Measurements from ENCODE around the gene CYP3A4. TPM values are rescaled to one million over a fixed set of nuclear protein-coding genes. Genes with fewer than 3 reads are reported as not detected.

CYP3A4 gene
- total and polyA plus RNA-seq, 2 of the 13 experiments (the other 11 are each of a cell fraction or from before 2014, with no cell fraction given) = 0.11 to 0.24 TPM

GRCh38 chr7:99794585-99795502 lies 10.9 kb upstream of the CYP3A4 start (continued):
- TF ChIP-seq SNAI1 (CRISPR knock-in tag; IDR thresholded peaks at IDR 0.05; ENCODE audit: borderline replicate concordance) (no peak), ZNF644 (CRISPR knock-in tag; IDR thresholded peaks at IDR 0.05; ENCODE audit: low read depth) (peak; percentile 30; the same call in 1 of the 2 replicates), DMAP1 (CRISPR knock-in tag; IDR thresholded peaks at IDR 0.05) (peak; percentile 47; the same call in 1 of the 2 replicates), PHF8 (CRISPR knock-in tag; IDR thresholded peaks at IDR 0.05) (0 out of 2 replicates have a peak, but pooled peaks have one; percentile 23), ZNF761 (CRISPR knock-in tag; conservative IDR thresholded peaks at IDR 0.05) (no peak), HDAC2 (CRISPR knock-in tag; IDR thresholded peaks at IDR 0.05) (peak; percentile 43), MXD4 (CRISPR knock-in tag; IDR thresholded peaks at IDR 0.05) (peak; percentile 48; the same call in 1 of the 2 replicates), ZNF607 (CRISPR knock-in tag; IDR thresholded peaks at IDR 0.05; ENCODE audit: borderline replicate concordance) (no peak), ATF7-NPFF (CRISPR knock-in tag; IDR thresholded peaks at IDR 0.05; ENCODE audit: low read depth) (0 out of 2 replicates have a peak, but pooled peaks have one; percentile 22), ZNF670 (CRISPR knock-in tag; IDR thresholded peaks at IDR 0.05; ENCODE audit: borderline replicate concordance) (0 out of 2 replicates have a peak, but pooled peaks have one; percentile 56), RCOR2 (CRISPR knock-in tag; IDR thresholded peaks at IDR 0.05) (peak; percentile 25; the same call in 1 of the 2 replicates), POGZ (CRISPR knock-in tag; IDR thresholded peaks at IDR 0.05) (peak; percentile 72), ZSCAN21 (CRISPR knock-in tag; IDR thresholded peaks at IDR 0.05; ENCODE audit: borderline replicate concordance) (0 out of 2 replicates have a peak, but pooled peaks have one; percentile 21), HNF1B (CRISPR knock-in tag; IDR thresholded peaks at IDR 0.05) (peak; percentile 89), TOE1 (CRISPR knock-in tag; IDR thresholded peaks at IDR 0.05) (0 out of 2 replicates have a peak, but pooled peaks have one; percentile 37), ZNF44 (CRISPR knock-in tag; IDR thresholded peaks at IDR 0.05) (no peak), MXD1 (CRISPR knock-in tag; IDR thresholded peaks at IDR 0.05) (no peak), TIGD3 (CRISPR knock-in tag; IDR thresholded peaks at IDR 0.05; ENCODE audit: borderline replicate concordance) (no peak), ZNF792 (CRISPR knock-in tag; IDR thresholded peaks at IDR 0.05) (peak; percentile 43; the same call in 1 of the 2 replicates), ATF4 (CRISPR knock-in tag; IDR thresholded peaks at IDR 0.05) (0 out of 4 replicates have a peak, but pooled peaks of 1 of the 2 experiments have one; percentile 47), ISL2 (CRISPR knock-in tag; IDR thresholded peaks at IDR 0.05) (peak; percentile 42; the same call in 1 of the 2 replicates), FOXK1 (CRISPR knock-in tag; IDR thresholded peaks at IDR 0.05; ENCODE audit: borderline replicate concordance, low read depth) (peak; percentile 86), RXRB (CRISPR knock-in tag; IDR thresholded peaks at IDR 0.05; ENCODE audit: borderline replicate concordance) (peak; percentile 88), ZNF292 (CRISPR knock-in tag; IDR thresholded peaks at IDR 0.05; ENCODE audit: borderline replicate concordance, low read depth) (0 out of 2 replicates have a peak, but pooled peaks have one; percentile 68), NR3C1 (CRISPR knock-in tag; IDR thresholded peaks at IDR 0.05) (no peak)

Data from HepG2 (cell line).